Gastrocnemius medialis (tissue), 4 donors: Measurements from ENCODE around the gene SMC3.

Experiments
- POLR2A ChIP-seq, 2 donors: fragments of 450-650 bp; IDR thresholded peaks; one replicate each; pipeline ENCODE4 v1.6.1; 2017; ENCODE audit warnings: antibody characterized with exemption in 2 of 2, mild to moderate bottlenecking in 2 of 2, moderate library complexity in 2 of 2
- TF ChIP-seq, protein P1 (sequence below), 5 experiments: fragments of 450-650 bp in 3 of 5; fragments of 200-600 bp in 2 of 5; sonication (generic) in 2 of 5; IDR thresholded peaks in 4 of 5; conservative IDR thresholded peaks in 1 of 5; 1 replicate in 4 of 5; 2 replicates in 1 of 5; pipeline ENCODE4 v1.5.1; 2016 to 2019; ENCODE audit warnings: antibody characterized with exemption in 5 of 5, mild to moderate bottlenecking in 3 of 5, moderate library complexity in 3 of 5

DNA sequence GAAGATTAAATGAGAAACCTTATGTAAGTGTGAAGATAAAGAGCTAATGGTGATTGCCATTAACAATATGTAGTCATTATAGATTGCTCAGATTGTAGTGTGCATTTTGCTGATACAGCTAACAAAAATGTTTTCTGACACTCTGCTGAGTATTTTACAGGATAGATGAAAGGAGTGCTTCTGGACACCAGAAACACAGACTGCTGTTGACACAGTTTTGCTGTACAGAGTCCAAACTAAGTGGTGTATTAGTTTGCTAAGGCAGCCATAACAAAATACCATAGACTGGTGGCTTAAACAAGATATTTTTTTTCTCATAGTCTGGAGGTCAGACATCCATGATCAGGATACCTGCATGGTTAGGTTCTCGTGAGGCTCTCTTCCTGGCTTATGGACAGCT, 2.2 kb downstream of the SMC3 start:
- TF ChIP-seq, protein P1, sequence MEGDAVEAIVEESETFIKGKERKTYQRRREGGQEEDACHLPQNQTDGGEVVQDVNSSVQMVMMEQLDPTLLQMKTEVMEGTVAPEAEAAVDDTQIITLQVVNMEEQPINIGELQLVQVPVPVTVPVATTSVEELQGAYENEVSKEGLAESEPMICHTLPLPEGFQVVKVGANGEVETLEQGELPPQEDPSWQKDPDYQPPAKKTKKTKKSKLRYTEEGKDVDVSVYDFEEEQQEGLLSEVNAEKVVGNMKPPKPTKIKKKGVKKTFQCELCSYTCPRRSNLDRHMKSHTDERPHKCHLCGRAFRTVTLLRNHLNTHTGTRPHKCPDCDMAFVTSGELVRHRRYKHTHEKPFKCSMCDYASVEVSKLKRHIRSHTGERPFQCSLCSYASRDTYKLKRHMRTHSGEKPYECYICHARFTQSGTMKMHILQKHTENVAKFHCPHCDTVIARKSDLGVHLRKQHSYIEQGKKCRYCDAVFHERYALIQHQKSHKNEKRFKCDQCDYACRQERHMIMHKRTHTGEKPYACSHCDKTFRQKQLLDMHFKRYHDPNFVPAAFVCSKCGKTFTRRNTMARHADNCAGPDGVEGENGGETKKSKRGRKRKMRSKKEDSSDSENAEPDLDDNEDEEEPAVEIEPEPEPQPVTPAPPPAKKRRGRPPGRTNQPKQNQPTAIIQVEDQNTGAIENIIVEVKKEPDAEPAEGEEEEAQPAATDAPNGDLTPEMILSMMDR (IDR thresholded peaks at IDR 0.05 in 4 of 5, conservative IDR thresholded peaks at IDR 0.05 in 1 of 5) = no peak
- no peak for TF ChIP-seq POLR2A (IDR thresholded peaks at IDR 0.05)
